Measurements from ENCODE around the gene FAM13A. TPM values are rescaled to one million over a fixed set of nuclear protein-coding genes. Genes with fewer than 3 reads are reported as not detected.

FAM13A gene
- total RNA-seq, 1 experiment from 2014 or later, result 26.7 TPM

GRCh38 chr4:89100853-89101252, 43.9 kb upstream of the FAM13A start:
- POLR2A ChIA-PET (ENCODE audit: unreplicated experiment), result no interaction called here
- BruUV-seq (replicated peaks), result no TSS peak
- no peaks in the 10 kb centered on the region for H3K4me1 ChIP-seq (replicated peaks; ENCODE audit: insufficient read depth)

DNA sequence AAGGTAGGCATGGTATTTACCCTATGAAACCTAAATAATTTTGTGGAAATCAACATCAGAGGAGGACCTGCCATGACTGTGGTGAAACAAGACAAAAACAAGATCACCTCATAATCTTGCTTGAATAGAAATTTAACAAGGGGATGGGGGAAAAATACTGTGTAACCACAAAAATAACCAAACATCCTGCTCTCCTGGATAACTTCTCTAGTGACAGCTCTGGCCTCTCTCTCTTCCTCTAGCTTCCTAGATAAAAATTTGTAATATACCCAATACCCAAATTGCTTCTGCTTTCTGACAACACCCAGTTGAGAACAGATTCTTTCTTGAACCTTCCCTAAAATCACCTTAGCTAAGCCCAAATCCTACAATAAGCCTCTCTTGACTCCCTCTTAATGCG, 42.5 kb upstream of the FAM13A start:
- Histone ChIP-seq H3K9me2 (ENCODE audit: insufficient read depth) (no peaks in the 10 kb centered on the region), H3K27ac (no peak overlapping the region), H3F3A (ENCODE audit: insufficient read depth, low read depth) (no peaks in the 10 kb centered on the region), H3K4me1 (replicated peaks; ENCODE audit: insufficient read depth) (no peaks in the 10 kb centered on the region), H3K9me3 (ENCODE audit: insufficient read depth, low read depth) (no peaks in the 10 kb centered on the region), H3K79me2 (ENCODE audit: low read depth) (no peaks in the 10 kb centered on the region), H2AFZ (no peak overlapping the region), H3K36me3 (ENCODE audit: low read depth) (no peaks in the 10 kb centered on the region), H4K20me1 (ENCODE audit: insufficient read depth) (no peaks in the 10 kb centered on the region), H3K27me3 (ENCODE audit: insufficient read depth, low read depth) (no peaks in the 10 kb centered on the region), H3K4me3 (no peak overlapping the region), H3K4me2 (no peak overlapping the region)
- intact Hi-C loops (cut with micrococcal nuclease; ENCODE audit: unreplicated experiment), result no loop called here
- BruUV-seq (replicated peaks), result no TSS peak
- ChIA-PET CTCF (no interaction called here), POLR2A (ENCODE audit: unreplicated experiment) (no interaction called here)
- TF ChIP-seq, protein P1, sequence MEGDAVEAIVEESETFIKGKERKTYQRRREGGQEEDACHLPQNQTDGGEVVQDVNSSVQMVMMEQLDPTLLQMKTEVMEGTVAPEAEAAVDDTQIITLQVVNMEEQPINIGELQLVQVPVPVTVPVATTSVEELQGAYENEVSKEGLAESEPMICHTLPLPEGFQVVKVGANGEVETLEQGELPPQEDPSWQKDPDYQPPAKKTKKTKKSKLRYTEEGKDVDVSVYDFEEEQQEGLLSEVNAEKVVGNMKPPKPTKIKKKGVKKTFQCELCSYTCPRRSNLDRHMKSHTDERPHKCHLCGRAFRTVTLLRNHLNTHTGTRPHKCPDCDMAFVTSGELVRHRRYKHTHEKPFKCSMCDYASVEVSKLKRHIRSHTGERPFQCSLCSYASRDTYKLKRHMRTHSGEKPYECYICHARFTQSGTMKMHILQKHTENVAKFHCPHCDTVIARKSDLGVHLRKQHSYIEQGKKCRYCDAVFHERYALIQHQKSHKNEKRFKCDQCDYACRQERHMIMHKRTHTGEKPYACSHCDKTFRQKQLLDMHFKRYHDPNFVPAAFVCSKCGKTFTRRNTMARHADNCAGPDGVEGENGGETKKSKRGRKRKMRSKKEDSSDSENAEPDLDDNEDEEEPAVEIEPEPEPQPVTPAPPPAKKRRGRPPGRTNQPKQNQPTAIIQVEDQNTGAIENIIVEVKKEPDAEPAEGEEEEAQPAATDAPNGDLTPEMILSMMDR (conservative IDR thresholded peaks at IDR 0.05), result no peak
- no peak for TF ChIP-seq EZH2 (IDR thresholded peaks at IDR 0.05; ENCODE audit: low read depth)
- no peak for DNase-seq

More at GRCh38 chr4:89100853-89101252, 43.9 kb upstream of the FAM13A start:
- no peak for TF ChIP-seq EZH2 (IDR thresholded peaks at IDR 0.05; ENCODE audit: low read depth)
- TF ChIP-seq, protein P1 (conservative IDR thresholded peaks at IDR 0.05), result no peak
- Histone ChIP-seq H3K36me3 (ENCODE audit: low read depth) (no peaks in the 10 kb centered on the region), H3K4me2 (no peak overlapping the region), H3K9me2 (ENCODE audit: insufficient read depth) (no peaks in the 10 kb centered on the region), H3K79me2 (ENCODE audit: low read depth) (no peaks in the 10 kb centered on the region), H4K20me1 (ENCODE audit: insufficient read depth) (no peaks in the 10 kb centered on the region), H3K4me3 (no peak overlapping the region), H2AFZ (no peak overlapping the region), H3K27ac (no peak overlapping the region), H3F3A (ENCODE audit: insufficient read depth, low read depth) (no peaks in the 10 kb centered on the region), H3K27me3 (ENCODE audit: insufficient read depth, low read depth) (no peaks in the 10 kb centered on the region), H3K9me3 (ENCODE audit: insufficient read depth, low read depth) (no peaks in the 10 kb centered on the region)
- intact Hi-C loops (cut with micrococcal nuclease; ENCODE audit: unreplicated experiment), result no loop called here
- CTCF ChIA-PET, result no interaction called here
- no peak for DNase-seq

GRCh38 chr4:89099034-89099433, 42.0 kb upstream of the FAM13A start:
- POLR2A ChIA-PET (ENCODE audit: unreplicated experiment), result no interaction called here
- intact Hi-C loops (cut with micrococcal nuclease; ENCODE audit: unreplicated experiment), result no loop called here
- no peaks in the 10 kb centered on the region for H3F3A ChIP-seq (ENCODE audit: insufficient read depth, low read depth)
- H4K20me1 ChIP-seq (ENCODE audit: insufficient read depth), result no peaks in the 10 kb centered on the region
- H3K4me1 ChIP-seq (replicated peaks; ENCODE audit: insufficient read depth), result no peaks in the 10 kb centered on the region
- no peak overlapping the region for H3K27ac ChIP-seq
- no peaks in the 10 kb centered on the region for H3K9me3 ChIP-seq (ENCODE audit: insufficient read depth, low read depth)
- no peak overlapping the region for H2AFZ ChIP-seq
- no peaks in the 10 kb centered on the region for H3K27me3 ChIP-seq (ENCODE audit: insufficient read depth, low read depth)
- no peaks in the 10 kb centered on the region for H3K36me3 ChIP-seq (ENCODE audit: low read depth)
- TF ChIP-seq, protein P1 (conservative IDR thresholded peaks at IDR 0.05), result no peak
- TF ChIP-seq EZH2 (IDR thresholded peaks at IDR 0.05; ENCODE audit: low read depth), result no peak
- H3K4me3 ChIP-seq, result no peak overlapping the region
- H3K9me2 ChIP-seq (ENCODE audit: insufficient read depth), result no peaks in the 10 kb centered on the region
- CTCF ChIA-PET, result no interaction called here
- H3K79me2 ChIP-seq (ENCODE audit: low read depth), result no peaks in the 10 kb centered on the region
- BruUV-seq (replicated peaks), result no TSS peak
- no peak for DNase-seq
- no peak overlapping the region for H3K4me2 ChIP-seq

All from PC-9 (cell line).